ENCODE results near the gene C1QTNF4. TPM values are rescaled to one million over a fixed set of nuclear protein-coding genes. Genes with fewer than 3 reads are reported as not detected.

C1QTNF4 gene
- total and polyA plus RNA-seq, 2 of the 13 experiments (the other 11 are each of a cell fraction or from before 2014, with no cell fraction given): not detected

DNA sequence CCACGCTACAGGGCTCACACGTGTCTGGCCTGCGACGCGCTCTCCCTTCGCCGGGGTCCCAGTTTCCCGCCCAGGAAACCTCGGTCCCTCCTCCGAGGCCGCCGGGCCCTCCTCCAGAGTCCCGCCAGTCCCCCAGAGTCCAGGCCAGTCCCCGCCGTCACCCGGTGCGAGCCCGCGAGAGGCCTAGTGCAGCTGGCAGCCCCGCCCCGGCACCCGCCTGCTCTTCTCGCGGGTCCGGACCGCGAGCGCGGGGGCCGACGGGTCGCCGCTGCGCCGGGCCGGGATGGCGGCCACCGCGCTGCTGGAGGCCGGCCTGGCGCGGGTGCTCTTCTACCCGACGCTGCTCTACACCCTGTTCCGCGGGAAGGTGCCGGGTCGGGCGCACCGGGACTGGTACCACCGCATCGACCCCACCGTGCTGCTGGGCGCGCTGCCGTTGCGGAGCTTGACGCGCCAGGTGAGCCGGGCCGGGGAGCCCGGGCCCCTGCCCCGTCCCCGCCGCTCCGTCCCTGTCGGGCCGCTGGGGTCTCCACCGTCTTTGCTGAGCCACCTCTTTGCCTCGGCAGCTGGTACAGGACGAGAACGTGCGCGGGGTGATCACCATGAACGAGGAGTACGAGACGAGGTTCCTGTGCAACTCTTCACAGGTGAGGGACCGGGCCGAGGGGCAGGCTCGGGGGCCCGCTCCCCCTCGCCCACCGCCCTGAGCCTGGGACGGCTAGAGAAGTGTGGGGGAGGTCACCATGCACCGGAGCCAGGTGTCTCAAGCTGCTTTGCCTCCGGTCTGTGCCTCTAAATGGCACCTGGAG, 28.7 kb downstream of the C1QTNF4 start, which contains the start of gene PTPMT1 (continued):
- TF ChIP-seq, protein P1, sequence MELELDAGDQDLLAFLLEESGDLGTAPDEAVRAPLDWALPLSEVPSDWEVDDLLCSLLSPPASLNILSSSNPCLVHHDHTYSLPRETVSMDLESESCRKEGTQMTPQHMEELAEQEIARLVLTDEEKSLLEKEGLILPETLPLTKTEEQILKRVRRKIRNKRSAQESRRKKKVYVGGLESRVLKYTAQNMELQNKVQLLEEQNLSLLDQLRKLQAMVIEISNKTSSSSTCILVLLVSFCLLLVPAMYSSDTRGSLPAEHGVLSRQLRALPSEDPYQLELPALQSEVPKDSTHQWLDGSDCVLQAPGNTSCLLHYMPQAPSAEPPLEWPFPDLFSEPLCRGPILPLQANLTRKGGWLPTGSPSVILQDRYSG (CRISPR knock-in tag; IDR thresholded peaks at IDR 0.05): no peak
- 0 out of 2 replicates have a peak, but pooled peaks have one; percentile 25 for TF ChIP-seq CBFB (CRISPR knock-in tag; IDR thresholded peaks at IDR 0.05)
- no peak for TF ChIP-seq ZNF543 (CRISPR knock-in tag; IDR thresholded peaks at IDR 0.05)
- TF ChIP-seq, protein P2, sequence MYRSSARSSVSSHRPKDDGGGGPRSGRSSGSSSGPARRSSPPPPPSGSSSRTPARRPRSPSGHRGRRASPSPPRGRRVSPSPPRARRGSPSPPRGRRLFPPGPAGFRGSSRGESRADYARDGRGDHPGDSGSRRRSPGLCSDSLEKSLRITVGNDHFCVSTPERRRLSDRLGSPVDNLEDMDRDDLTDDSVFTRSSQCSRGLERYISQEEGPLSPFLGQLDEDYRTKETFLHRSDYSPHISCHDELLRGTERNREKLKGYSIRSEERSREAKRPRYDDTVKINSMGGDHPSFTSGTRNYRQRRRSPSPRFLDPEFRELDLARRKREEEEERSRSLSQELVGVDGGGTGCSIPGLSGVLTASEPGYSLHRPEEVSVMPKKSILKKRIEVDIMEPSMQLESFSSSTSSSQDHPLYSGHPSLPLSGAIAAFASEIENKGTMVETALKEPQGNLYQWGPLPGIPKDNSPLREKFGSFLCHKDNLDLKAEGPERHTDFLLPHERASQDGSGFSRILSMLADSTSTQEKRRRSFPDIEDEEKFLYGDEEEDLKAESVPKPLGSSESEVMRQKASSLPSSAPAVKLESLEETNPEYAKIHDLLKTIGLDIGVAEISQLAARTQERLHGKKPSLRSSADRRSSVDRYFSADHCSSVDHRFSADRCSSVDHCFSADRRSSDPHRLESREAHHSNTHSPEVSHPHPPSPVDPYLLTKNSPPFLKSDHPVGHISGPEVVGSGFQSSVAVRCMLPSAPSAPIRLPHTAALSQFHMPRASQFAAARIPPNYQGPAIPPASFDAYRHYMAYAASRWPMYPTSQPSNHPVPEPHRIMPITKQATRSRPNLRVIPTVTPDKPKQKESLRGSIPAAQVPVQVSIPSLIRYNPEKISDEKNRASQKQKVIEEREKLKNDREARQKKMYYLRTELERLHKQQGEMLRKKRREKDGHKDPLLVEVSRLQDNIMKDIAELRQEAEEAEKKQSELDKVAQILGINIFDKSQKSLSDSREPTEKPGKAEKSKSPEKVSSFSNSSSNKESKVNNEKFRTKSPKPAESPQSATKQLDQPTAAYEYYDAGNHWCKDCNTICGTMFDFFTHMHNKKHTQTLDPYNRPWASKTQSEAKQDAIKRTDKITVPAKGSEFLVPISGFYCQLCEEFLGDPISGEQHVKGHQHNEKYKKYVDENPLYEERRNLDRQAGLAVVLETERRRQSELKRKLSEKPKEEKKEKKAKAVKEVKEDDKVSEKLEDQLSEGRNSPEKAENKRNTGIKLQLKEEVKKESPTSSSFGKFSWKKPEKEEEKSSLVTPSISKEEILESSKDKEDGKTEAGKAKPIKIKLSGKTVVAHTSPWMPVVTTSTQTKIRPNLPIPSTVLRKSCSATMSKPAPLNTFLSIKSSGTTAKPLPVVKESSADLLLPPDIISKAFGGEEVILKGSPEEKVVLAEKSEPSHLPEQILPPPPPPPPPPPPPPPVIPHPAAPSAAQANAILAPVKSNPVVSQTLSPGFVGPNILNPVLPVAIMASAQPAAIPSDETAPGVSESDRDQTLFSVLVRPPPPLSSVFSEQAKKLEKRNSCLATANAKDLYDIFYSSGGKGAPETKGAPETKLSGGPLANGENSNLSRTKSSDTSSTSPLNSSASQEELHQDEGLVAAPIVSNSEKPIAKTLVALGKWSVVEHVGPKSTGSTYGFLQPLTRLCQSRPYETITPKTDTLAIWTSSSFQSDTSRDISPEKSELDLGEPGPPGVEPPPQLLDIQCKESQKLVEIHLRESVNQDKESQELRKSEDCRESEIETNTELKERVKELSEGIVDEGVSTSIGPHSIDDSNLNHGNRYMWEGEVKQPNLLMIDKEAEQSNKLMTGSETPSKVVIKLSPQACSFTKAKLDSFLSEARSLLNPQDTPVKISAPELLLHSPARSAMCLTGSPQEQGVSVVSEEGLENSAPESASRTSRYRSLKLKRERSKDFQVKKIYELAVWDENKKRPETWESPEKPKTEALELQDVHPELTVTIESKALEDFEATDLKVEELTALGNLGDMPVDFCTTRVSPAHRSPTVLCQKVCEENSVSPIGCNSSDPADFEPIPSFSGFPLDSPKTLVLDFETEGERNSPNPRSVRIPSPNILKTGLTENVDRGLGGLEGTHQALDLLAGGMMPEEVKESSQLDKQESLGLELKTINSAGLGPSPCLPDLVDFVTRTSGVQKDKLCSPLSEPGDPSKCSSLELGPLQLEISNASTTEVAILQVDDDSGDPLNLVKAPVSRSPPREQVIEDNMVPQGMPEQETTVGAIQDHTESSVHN (CRISPR knock-in tag; IDR thresholded peaks at IDR 0.05): no peak
- peak; percentile 71 for TF ChIP-seq RBM39 (IDR thresholded peaks at IDR 0.05; ENCODE audit: low read depth, low read length, poor library complexity, severe bottlenecking)
- no peak for TF ChIP-seq ZNF609 (CRISPR knock-in tag; IDR thresholded peaks at IDR 0.05; ENCODE audit: borderline replicate concordance)
- no peak for TF ChIP-seq ZNF383 (CRISPR knock-in tag; IDR thresholded peaks at IDR 0.05; ENCODE audit: borderline replicate concordance)
- TF ChIP-seq PHF5A (CRISPR knock-in tag; IDR thresholded peaks at IDR 0.05; ENCODE audit: low read depth, unreplicated experiment): no peak
- TF ChIP-seq ZNF382 (CRISPR knock-in tag; IDR thresholded peaks at IDR 0.05; ENCODE audit: borderline replicate concordance): no peak
- TF ChIP-seq THYN1 (CRISPR knock-in tag; IDR thresholded peaks at IDR 0.05; ENCODE audit: borderline replicate concordance, low read depth): 0 out of 2 replicates have a peak, but pooled peaks have one; percentile 53
- TF ChIP-seq ZNF230 (CRISPR knock-in tag; IDR thresholded peaks at IDR 0.05): no peak
- TF ChIP-seq KAT7 (CRISPR knock-in tag; IDR thresholded peaks at IDR 0.05; ENCODE audit: borderline replicate concordance): no peak
- no peak for TF ChIP-seq CAMTA2 (CRISPR knock-in tag; IDR thresholded peaks at IDR 0.05; ENCODE audit: borderline replicate concordance)
